HG03066 (cell line): ENCODE results near the gene CLTB.

Experiments
- ATAC-seq: cut with Tn5 transposase; IDR thresholded peaks from one replicate; pipeline ENCODE4 v1.9.1; 2021; ENCODE audit warnings: low read depth; ENCODE audit not compliant: unreplicated experiment

CLTB gene

DNA sequence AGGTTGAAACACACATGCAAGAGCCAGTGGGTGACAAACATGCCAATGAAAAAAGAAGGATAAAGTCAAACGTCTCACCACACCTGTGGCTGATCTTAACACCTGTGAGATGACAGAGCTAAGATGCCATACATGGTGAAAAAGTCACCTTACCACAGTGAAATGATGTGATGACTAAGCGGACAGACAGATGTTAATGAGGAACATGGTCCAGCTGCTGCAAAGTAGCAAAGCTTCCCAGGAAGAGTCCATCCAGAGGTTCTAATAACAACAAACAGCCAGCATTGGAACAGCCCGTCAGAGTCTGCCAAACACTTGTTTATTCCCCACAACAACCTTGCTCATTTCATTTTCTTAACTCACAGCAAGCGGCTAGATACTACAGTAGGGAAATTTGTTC is 56.7 kb downstream of the CLTB start:
- ATAC-seq: no peak

GRCh38 chr5:176356179-176356566 is 60.2 kb downstream of the CLTB start:
- ATAC-seq: no peak

GRCh38 chr5:176355400-176356178 is 60.8 kb downstream of the CLTB start:
- no peak for ATAC-seq

DNA sequence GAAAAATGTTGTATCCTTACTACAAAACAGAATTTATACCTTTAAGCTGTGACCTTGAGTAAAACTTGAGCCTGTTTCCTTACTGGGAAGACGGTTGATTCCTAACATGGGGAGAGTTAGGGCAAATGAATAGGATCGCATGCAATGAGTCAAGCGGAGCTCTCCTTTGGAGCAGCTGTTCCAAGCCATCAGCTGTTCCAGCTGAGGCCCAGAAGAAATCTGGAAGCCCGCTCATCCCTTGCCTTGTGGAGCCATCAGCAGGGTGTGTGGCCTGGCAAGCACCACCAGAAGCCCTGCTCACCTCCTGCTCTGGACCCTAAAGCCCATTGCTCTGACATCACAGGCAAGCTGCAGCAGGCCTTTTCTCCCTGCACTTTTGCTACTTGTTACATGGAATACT is 62.8 kb downstream of the CLTB start:
- ATAC-seq: no peak

GRCh38 chr5:176352116-176352878 is 64.0 kb downstream of the CLTB start:
- ATAC-seq: no peak

DNA sequence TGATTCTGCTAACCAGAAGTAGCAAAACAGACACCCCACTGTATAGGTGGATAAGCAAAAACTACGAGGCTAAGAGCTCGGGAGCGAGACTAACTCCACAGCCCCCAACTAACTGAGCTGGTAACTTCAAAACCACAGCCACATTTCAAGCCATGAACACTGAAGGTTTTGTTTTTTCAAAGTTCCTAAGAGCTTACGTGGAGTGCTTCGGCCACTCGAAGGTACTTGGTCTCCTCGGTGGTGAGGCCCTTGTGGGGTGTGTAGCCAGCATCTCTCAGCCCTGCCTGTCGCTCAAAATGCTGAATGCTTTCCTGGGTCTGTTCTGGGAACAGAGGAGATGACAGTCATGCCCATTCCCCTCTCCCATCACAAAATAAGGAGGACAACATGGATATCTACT is 65.9 kb downstream of the CLTB start:
- ATAC-seq: no peak

DNA sequence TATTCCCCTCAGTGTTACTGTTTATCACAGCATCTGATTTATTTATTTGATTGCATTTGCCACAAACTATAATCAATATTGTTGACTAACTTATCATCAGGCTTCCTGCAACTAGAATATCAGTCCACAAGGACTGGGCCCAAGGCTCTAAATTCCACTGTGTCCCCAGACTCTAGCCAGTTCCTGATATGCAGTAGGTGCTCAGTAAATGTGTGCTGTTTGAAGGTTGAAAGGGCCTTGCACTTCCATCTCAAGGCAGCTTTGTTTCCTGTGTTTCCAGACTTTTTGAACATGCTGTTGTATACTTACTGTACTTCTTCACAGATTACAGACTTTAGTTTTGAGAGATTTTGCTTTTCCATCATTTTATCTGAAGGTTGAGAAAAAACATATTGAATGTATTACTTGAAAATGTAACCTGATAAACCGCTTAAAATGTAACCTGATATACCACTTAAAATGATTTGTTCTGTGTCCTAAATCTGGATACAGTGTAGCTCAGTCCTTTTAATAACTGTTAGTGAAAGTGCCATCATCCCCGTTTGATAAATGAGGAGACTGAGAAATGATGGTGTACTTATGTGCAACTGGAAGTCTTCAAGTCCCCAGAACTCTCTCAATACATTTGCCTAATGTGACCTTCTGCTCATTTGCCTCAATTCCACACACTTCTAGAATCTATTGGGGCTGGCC is 73.4 kb downstream of the CLTB start:
- no peak for ATAC-seq
